Immature natural killer cell (primary cell): ENCODE measurements around the gene XPR1. TPM values are rescaled to one million over a fixed set of nuclear protein-coding genes. Genes with fewer than 3 reads are reported as not detected.

ENCODE experiments used
- DNase-seq, 3 donors: peaks; one replicate each; pipeline ENCODE4 v3.0.0; 2022; ENCODE audit warnings: mixed read lengths in 1 of 3
- H3K27ac Mint-ChIP-seq, 6 donors: one replicate each; pipeline ENCODE4 v1.8.0; 2020; ENCODE audit warnings: mixed read lengths in 6 of 6, mild to moderate bottlenecking in 5 of 6, inconsistent platforms in 4 of 6, moderate library complexity in 3 of 6
- H3K27me3 Mint-ChIP-seq, 3 donors: one replicate each; pipeline ENCODE4 v1.8.0; 2020 to 2021; ENCODE audit warnings: low read depth in 3 of 3, mild to moderate bottlenecking in 3 of 3, mixed read lengths in 3 of 3, moderate library complexity in 3 of 3, inconsistent platforms in 1 of 3
- H3K36me3 Mint-ChIP-seq, 3 donors: one replicate each; pipeline ENCODE4 v1.8.0; 2020; ENCODE audit warnings: mixed read lengths in 3 of 3, inconsistent platforms in 2 of 3, mild to moderate bottlenecking in 2 of 3
- H3K4me1 Mint-ChIP-seq, 2 donors: one replicate each; pipeline ENCODE4 v1.8.0; 2020; ENCODE audit warnings: inconsistent platforms in 2 of 2, mild to moderate bottlenecking in 2 of 2, mixed read lengths in 2 of 2, moderate library complexity in 1 of 2
- H3K4me3 Mint-ChIP-seq, 5 donors: one replicate each; pipeline ENCODE4 v1.8.0; 2020; ENCODE audit warnings: mild to moderate bottlenecking in 5 of 5, mixed read lengths in 5 of 5, inconsistent platforms in 3 of 5, moderate library complexity in 3 of 5
- H3K9me3 Mint-ChIP-seq, 6 donors: one replicate each; pipeline ENCODE4 v1.8.0; 2020; ENCODE audit warnings: mild to moderate bottlenecking in 6 of 6, mixed read lengths in 6 of 6, inconsistent platforms in 4 of 6, moderate library complexity in 3 of 6
- polyA plus RNA-seq, 3 donors: library from polyadenylated mRNA; unstranded; fragments of 300-500 nt; fragmentation: Illumina TruSeq; gene quantifications; one replicate each; pipeline ENCODE4 v1.2.3, GENCODE V29; 2021

The XPR1 gene
- polyA plus RNA-seq, 3 donors from 2014 or later, result 4.3 to 7.1 (median 6.8) TPM

GRCh38 chr1:180921891-180922630, 290.2 kb downstream of the XPR1 start:
- Mint-ChIP-seq H3K27me3 (peaks cover 2 to 5% (median 2%) of the 10 kb centered on the region in 3 donors), H3K27ac (no peak overlapping the region), H3K9me3 (no peaks in the 10 kb centered on the region), H3K4me1 (peaks cover 8 to 10% of the 10 kb centered on the region in 2 donors), H3K4me3 (no peak overlapping the region), H3K36me3 (no peaks in the 10 kb centered on the region)
- no peak for DNase-seq

- Mint-ChIP-seq H3K27ac (no peak overlapping the region), H3K4me3 (no peak overlapping the region), H3K27me3 (peaks cover 2% of the 10 kb centered on the region in 3 donors), H3K9me3 (no peaks in the 10 kb centered on the region), H3K36me3 (no peaks in the 10 kb centered on the region), H3K4me1 (peaks cover 8 to 10% of the 10 kb centered on the region in 2 donors)
- DNase-seq, result no peak
Measured at GRCh38 chr1:180922631-180923015, 290.8 kb downstream of the XPR1 start.

GRCh38 chr1:180923021-180923841, 291.4 kb downstream of the XPR1 start:
- H3K27me3 Mint-ChIP-seq, result peaks cover 2% of the 10 kb centered on the region in 3 donors

GRCh38 chr1:180923887-180924286, 292.1 kb downstream of the XPR1 start:
- DNase-seq, result no peak
- Mint-ChIP-seq H3K36me3 (no peaks in the 10 kb centered on the region), H3K4me1 (peaks cover 8 to 10% of the 10 kb centered on the region in 2 donors), H3K4me3 (no peak overlapping the region), H3K9me3 (no peaks in the 10 kb centered on the region), H3K27me3 (peaks cover 2% of the 10 kb centered on the region in 3 donors), H3K27ac (no peak overlapping the region)

More at GRCh38 chr1:180923021-180923841, 291.4 kb downstream of the XPR1 start:
- DNase-seq, result no peak
- Mint-ChIP-seq H3K4me3 (no peak overlapping the region), H3K9me3 (no peaks in the 10 kb centered on the region), H3K36me3 (no peaks in the 10 kb centered on the region), H3K27ac (no peak overlapping the region), H3K4me1 (peaks cover 8 to 10% of the 10 kb centered on the region in 2 donors)

GRCh38 chr1:180924939-180925338, 293.1 kb downstream of the XPR1 start:
- no peak for DNase-seq
- Mint-ChIP-seq H3K9me3 (no peaks in the 10 kb centered on the region), H3K27me3 (no peaks in the 10 kb centered on the region)

GRCh38 chr1:180925471-180926051, 293.7 kb downstream of the XPR1 start:
- peaks cover 8 to 10% of the 10 kb centered on the region in 2 donors for H3K4me1 Mint-ChIP-seq
- H3K9me3 Mint-ChIP-seq, result no peaks in the 10 kb centered on the region
- no peaks in the 10 kb centered on the region for H3K27me3 Mint-ChIP-seq
- no peaks in the 10 kb centered on the region for H3K36me3 Mint-ChIP-seq
- no peak overlapping the region for H3K4me3 Mint-ChIP-seq
- DNase-seq, result no peak
- H3K27ac Mint-ChIP-seq, result no peak overlapping the region

More at GRCh38 chr1:180924939-180925338, 293.1 kb downstream of the XPR1 start:
- no peak overlapping the region for H3K27ac Mint-ChIP-seq
- no peaks in the 10 kb centered on the region for H3K36me3 Mint-ChIP-seq
- H3K4me1 Mint-ChIP-seq, result peaks cover 8 to 10% of the 10 kb centered on the region in 2 donors
- H3K4me3 Mint-ChIP-seq, result no peak overlapping the region

- no peaks in the 10 kb centered on the region for H3K27me3 Mint-ChIP-seq
- H3K4me1 Mint-ChIP-seq, result peaks cover 8 to 10% of the 10 kb centered on the region in 2 donors
- no peaks in the 10 kb centered on the region for H3K9me3 Mint-ChIP-seq
- DNase-seq, result peak in 1 of 3 donors; percentile 9
- no peak overlapping the region for H3K4me3 Mint-ChIP-seq
- no peaks in the 10 kb centered on the region for H3K36me3 Mint-ChIP-seq
- no peak overlapping the region for H3K27ac Mint-ChIP-seq
Measured at GRCh38 chr1:180926164-180926981, 294.6 kb downstream of the XPR1 start.

GRCh38 chr1:180927348-180927747, 295.5 kb downstream of the XPR1 start:
- no peaks in the 10 kb centered on the region for H3K27me3 Mint-ChIP-seq
- no peak overlapping the region for H3K4me3 Mint-ChIP-seq
- no peak for DNase-seq
- H3K36me3 Mint-ChIP-seq, result no peaks in the 10 kb centered on the region
- H3K27ac Mint-ChIP-seq, result no peak overlapping the region
- peaks cover 8 to 10% of the 10 kb centered on the region in 2 donors for H3K4me1 Mint-ChIP-seq
- no peaks in the 10 kb centered on the region for H3K9me3 Mint-ChIP-seq

GRCh38 chr1:180927841-180928240, 296.0 kb downstream of the XPR1 start:
- H3K27me3 Mint-ChIP-seq, result no peaks in the 10 kb centered on the region
- peaks cover 8 to 10% of the 10 kb centered on the region in 2 donors for H3K4me1 Mint-ChIP-seq
- no peaks in the 10 kb centered on the region for H3K9me3 Mint-ChIP-seq
- no peak overlapping the region for H3K27ac Mint-ChIP-seq
- no peak for DNase-seq
- H3K4me3 Mint-ChIP-seq, result no peak overlapping the region
- H3K36me3 Mint-ChIP-seq, result no peaks in the 10 kb centered on the region

- no peaks in the 10 kb centered on the region for H3K36me3 Mint-ChIP-seq
- no peak overlapping the region for H3K4me3 Mint-ChIP-seq
- no peak for DNase-seq
- H3K4me1 Mint-ChIP-seq, result peaks cover 8 to 10% of the 10 kb centered on the region in 2 donors
- H3K27me3 Mint-ChIP-seq, result no peaks in the 10 kb centered on the region
- no peaks in the 10 kb centered on the region for H3K9me3 Mint-ChIP-seq
- no peak overlapping the region for H3K27ac Mint-ChIP-seq
Measured at GRCh38 chr1:180928331-180929230, 296.8 kb downstream of the XPR1 start.

GRCh38 chr1:180929389-180929788, 297.6 kb downstream of the XPR1 start:
- H3K27ac Mint-ChIP-seq, result no peak overlapping the region
- DNase-seq, result no peak
- H3K4me3 Mint-ChIP-seq, result no peak overlapping the region
- peaks cover 8 to 11% of the 10 kb centered on the region in 2 donors for H3K4me1 Mint-ChIP-seq
- no peaks in the 10 kb centered on the region for H3K9me3 Mint-ChIP-seq
- no peaks in the 10 kb centered on the region for H3K36me3 Mint-ChIP-seq
- no peaks in the 10 kb centered on the region for H3K27me3 Mint-ChIP-seq

GRCh38 chr1:180930687-180931086, 298.9 kb downstream of the XPR1 start:
- H3K27ac Mint-ChIP-seq, result peak overlapping the region in 1 of 6 donors; percentile 64
- no peaks in the 10 kb centered on the region for H3K9me3 Mint-ChIP-seq
- no peaks in the 10 kb centered on the region for H3K36me3 Mint-ChIP-seq
- DNase-seq, result no peak
- H3K4me1 Mint-ChIP-seq, result peaks cover 11 to 17% of the 10 kb centered on the region in 2 donors
- no peak overlapping the region for H3K4me3 Mint-ChIP-seq
- H3K27me3 Mint-ChIP-seq, result no peaks in the 10 kb centered on the region
